Measurements from ENCODE around the gene ATAD5.

DNA sequence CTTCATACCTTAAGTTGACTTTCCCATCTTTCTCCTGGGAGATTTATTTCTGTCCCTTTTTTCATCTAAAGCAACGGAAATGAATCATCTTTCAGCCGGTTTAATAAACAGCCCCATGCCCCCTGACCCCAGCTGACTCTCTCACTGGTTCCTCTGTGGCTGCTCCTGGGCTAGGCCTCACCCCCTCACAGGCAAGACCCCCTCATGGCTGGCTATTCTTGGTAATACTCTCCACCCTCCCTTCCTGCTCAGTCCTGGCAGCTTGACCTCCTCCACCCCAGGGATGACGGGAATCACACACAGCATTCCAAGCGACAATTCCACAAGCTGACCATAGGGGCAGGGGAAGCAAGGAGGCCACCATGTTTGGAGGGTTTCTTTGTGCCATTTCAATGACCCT lies 88.5 kb downstream of the ATAD5 start:
- TF ChIP-seq RAD21 (IDR thresholded peaks at IDR 0.05; ENCODE audit: low read length) (no peak), USF1 (IDR thresholded peaks at IDR 0.05; ENCODE audit: borderline replicate concordance, low read depth) (no peak), POLR2AphosphoS5 (IDR thresholded peaks at IDR 0.05; ENCODE audit: low read depth, low read length) (no peak), FOSL2 (IDR thresholded peaks at IDR 0.05; ENCODE audit: borderline replicate concordance, low read depth) (no peak), EP300 (IDR thresholded peaks at IDR 0.05; ENCODE audit: borderline replicate concordance in 1 of 2, low read depth in 1 of 2, low read length in 1 of 2) (no peak), CTCF (IDR thresholded peaks at IDR 0.05) (no peak), EZH2phosphoT487 (IDR thresholded peaks at IDR 0.05; ENCODE audit: borderline replicate concordance, low read depth) (no peak), RCOR1 (IDR thresholded peaks at IDR 0.05; ENCODE audit: low read length) (no peak), CHD2 (IDR thresholded peaks at IDR 0.05; ENCODE audit: low read length, partially characterized antibody) (no peak), MXI1 (IDR thresholded peaks at IDR 0.05; ENCODE audit: low read depth, low read length) (no peak), TCF12 (IDR thresholded peaks at IDR 0.05) (no peak)
- TF ChIP-seq, protein P1, sequence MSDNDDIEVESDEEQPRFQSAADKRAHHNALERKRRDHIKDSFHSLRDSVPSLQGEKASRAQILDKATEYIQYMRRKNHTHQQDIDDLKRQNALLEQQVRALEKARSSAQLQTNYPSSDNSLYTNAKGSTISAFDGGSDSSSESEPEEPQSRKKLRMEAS (IDR thresholded peaks at IDR 0.05; ENCODE audit: low read depth) = no peak

All from SK-N-SH (cell line).